Tibial nerve (tissue), 4 donors: ENCODE data around the gene EML6. TPM values are rescaled to one million over a fixed set of nuclear protein-coding genes. Genes with fewer than 3 reads are reported as not detected.

Experiments used
- DNase-seq, 2 donors: peaks; one replicate each; pipeline ENCODE4 v3.0.0-alpha.2; 2019; ENCODE audit warnings: low spot score in 2 of 2
- H3K27ac ChIP-seq, 4 donors: fragments of 200-600 bp; sonication (generic) in 3 of 4; one replicate each; pipeline ENCODE4 v1.5.1; 2017 to 2019; ENCODE audit warnings: mild to moderate bottlenecking in 1 of 4
- H3K27me3 ChIP-seq, 2 donors: fragments of 200-600 bp; sonication (generic) in 1 of 2; one replicate each; pipeline versions ENCODE4 v1.5.1 to v1.6.0; 2017 to 2019
- H3K36me3 ChIP-seq, 3 donors: fragments of 200-600 bp; sonication (generic); one replicate each; pipeline ENCODE4 v1.5.1; 2018 to 2019
- H3K4me1 ChIP-seq, 4 donors: fragments of 200-600 bp; sonication (generic) in 3 of 4; one replicate each; pipeline ENCODE4 v1.5.1; 2017 to 2019
- H3K4me3 ChIP-seq, 4 donors: fragments of 200-600 bp; sonication (generic) in 3 of 4; one replicate each; pipeline ENCODE4 v1.5.1; 2017 to 2019; ENCODE audit warnings: mild to moderate bottlenecking in 1 of 4, moderate library complexity in 1 of 4
- H3K9me3 ChIP-seq, 4 donors: fragments of 200-600 bp; sonication (generic) in 3 of 4; one replicate each; pipeline ENCODE4 v1.5.1; 2017 to 2019
- EP300 ChIP-seq, 2 donors: sonication (generic); formaldehyde crosslinking; IDR thresholded peaks; one replicate each; pipeline ENCODE4 v1.6.1; 2017; ENCODE audit warnings: antibody characterized with exemption in 2 of 2, mild to moderate bottlenecking in 1 of 2
- POLR2A ChIP-seq, 2 donors: fragments of 450-650 bp; IDR thresholded peaks; one replicate each; pipeline ENCODE4 v1.6.1; 2017; ENCODE audit warnings: antibody characterized with exemption in 2 of 2, mild to moderate bottlenecking in 2 of 2, moderate library complexity in 2 of 2
- WGBS, 2 donors: methylation state at CpG; one replicate each; pipeline ENCODE4 v1.1.5; 2018; 5-methylcytosine and 5-hydroxymethylcytosine counted together
- total RNA-seq, 4 donors: library from RNA; depleted of rRNA; stranded (reverse); fragments of >200 nt; gene quantifications; one replicate each; pipeline ENCODE4 v1.1.0, GENCODE V29; 2016
- TF ChIP-seq, protein P1 (sequence below), 5 experiments: fragments of 200-600 bp in 3 of 5; fragments of 450-650 bp in 2 of 5; sonication (generic) in 3 of 5; IDR thresholded peaks; one replicate each; pipeline ENCODE4 v1.5.1; 2016 to 2019; ENCODE audit warnings: antibody characterized with exemption in 5 of 5, mild to moderate bottlenecking in 3 of 5, moderate library complexity in 2 of 5

EML6 gene
- total RNA-seq, 4 donors from 2014 or later, result 0.60 to 18.0 (median 0.93) TPM

DNA sequence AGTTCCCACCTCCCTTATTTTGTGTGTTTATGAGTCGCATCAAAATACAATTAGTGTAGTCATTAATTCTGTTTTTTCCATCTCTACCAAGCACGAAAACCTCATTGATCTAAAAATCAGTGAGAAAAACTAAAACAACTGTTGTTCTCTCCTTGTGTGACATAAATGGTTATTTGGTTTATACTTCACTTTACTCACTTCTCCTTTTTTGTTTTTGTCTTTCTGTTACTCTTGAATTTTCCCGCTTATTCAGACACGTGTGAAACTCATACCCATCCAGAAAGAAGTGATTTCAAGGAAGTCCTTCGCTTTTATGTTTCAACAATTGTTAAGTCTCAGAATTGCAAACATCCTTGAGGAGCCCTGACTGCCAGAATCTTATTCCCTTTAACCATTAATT is 121.6 kb downstream of the EML6 start:
- TF ChIP-seq, protein P1, sequence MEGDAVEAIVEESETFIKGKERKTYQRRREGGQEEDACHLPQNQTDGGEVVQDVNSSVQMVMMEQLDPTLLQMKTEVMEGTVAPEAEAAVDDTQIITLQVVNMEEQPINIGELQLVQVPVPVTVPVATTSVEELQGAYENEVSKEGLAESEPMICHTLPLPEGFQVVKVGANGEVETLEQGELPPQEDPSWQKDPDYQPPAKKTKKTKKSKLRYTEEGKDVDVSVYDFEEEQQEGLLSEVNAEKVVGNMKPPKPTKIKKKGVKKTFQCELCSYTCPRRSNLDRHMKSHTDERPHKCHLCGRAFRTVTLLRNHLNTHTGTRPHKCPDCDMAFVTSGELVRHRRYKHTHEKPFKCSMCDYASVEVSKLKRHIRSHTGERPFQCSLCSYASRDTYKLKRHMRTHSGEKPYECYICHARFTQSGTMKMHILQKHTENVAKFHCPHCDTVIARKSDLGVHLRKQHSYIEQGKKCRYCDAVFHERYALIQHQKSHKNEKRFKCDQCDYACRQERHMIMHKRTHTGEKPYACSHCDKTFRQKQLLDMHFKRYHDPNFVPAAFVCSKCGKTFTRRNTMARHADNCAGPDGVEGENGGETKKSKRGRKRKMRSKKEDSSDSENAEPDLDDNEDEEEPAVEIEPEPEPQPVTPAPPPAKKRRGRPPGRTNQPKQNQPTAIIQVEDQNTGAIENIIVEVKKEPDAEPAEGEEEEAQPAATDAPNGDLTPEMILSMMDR (IDR thresholded peaks at IDR 0.05), result no peak
- TF ChIP-seq POLR2A (IDR thresholded peaks at IDR 0.05) (no peak), EP300 (IDR thresholded peaks at IDR 0.05) (no peak)
- WGBS, 2 donors, result 69 to 87% methylated on average over 5 of the region's 5 CpGs
- Histone ChIP-seq H3K27me3 (no peaks in the 10 kb centered on the region), H3K4me3 (no peak overlapping the region), H3K9me3 (no peaks in the 10 kb centered on the region), H3K27ac (no peak overlapping the region), H3K36me3 (no peaks in the 10 kb centered on the region), H3K4me1 (no peaks in the 10 kb centered on the region)
- no peak for DNase-seq

DNA sequence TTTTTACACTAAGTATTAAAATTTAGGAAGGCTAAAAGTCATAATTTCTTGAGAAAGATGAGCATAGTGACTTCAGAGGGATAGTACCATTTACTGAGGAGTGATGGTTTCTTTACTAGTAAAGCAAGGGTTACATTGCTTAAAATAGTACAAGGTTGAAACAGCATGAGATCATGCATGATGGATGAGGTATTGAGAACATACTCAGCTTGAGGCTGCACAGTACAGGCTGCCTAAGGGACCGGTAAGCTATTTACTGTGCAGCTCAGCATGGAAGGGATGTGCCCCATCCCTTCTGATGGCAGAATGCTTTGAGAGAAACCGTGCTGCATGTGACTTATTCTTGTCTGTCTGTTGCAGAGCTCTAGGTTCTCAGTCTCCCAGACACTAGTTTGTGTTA is 122.1 kb downstream of the EML6 start:
- WGBS, 2 donors, result 55 to 66% methylated on average over 2 of the region's 2 CpGs
- Histone ChIP-seq H3K27ac (no peak overlapping the region), H3K9me3 (no peaks in the 10 kb centered on the region), H3K4me3 (no peak overlapping the region), H3K36me3 (no peaks in the 10 kb centered on the region), H3K27me3 (no peaks in the 10 kb centered on the region), H3K4me1 (no peaks in the 10 kb centered on the region)
- no peak for DNase-seq
- TF ChIP-seq EP300 (IDR thresholded peaks at IDR 0.05), result no peak
- no peak for TF ChIP-seq POLR2A (IDR thresholded peaks at IDR 0.05)
- TF ChIP-seq, protein P1 (IDR thresholded peaks at IDR 0.05), result no peak

DNA sequence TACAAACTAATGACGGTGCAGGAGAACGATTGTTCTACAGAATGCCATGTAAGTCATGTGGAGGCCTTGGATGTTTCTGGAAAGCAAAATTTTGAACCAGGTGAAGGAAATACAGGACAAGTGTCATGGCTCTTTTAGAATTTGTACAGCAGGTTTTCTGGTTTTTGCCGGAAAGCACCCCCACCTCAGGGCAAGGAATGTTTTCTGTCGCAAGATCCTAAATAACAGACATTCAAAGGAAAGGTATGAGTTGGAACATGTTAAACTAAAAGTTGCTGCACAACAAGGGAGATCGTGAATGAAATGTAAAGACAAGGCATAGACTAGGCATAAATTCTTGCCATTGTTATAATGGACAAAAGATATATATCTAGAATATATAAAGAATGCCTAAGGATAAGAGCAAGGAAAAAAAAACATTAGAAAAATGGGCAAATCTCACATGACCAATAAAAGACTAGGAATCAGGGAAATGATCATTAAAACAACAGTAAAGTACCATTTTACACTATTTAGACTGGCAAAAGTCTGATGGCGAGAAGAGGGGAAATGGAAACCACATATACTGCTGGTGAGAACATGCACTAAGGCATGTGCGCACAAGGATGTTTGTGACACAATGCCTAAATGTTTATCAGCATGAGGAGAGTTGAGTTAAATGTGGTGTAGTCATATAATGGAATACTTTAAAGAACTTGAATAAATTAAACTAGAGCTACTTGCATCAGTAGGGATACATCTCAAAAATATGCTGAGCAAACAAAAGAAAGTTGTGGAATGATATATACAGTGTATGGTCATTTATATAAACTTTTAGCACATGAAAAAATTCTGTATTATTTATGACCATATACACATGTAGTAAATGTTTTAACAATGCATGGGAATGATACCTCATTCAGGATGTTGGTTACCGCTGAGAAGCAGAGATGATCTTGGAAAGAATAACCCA is 127.0 kb downstream of the EML6 start:
- Histone ChIP-seq H3K4me3 (no peak overlapping the region), H3K4me1 (no peaks in the 10 kb centered on the region), H3K27me3 (no peaks in the 10 kb centered on the region), H3K9me3 (no peaks in the 10 kb centered on the region), H3K27ac (no peak overlapping the region), H3K36me3 (no peaks in the 10 kb centered on the region)
- TF ChIP-seq EP300 (IDR thresholded peaks at IDR 0.05) (no peak), POLR2A (IDR thresholded peaks at IDR 0.05) (no peak)
- TF ChIP-seq, protein P1 (IDR thresholded peaks at IDR 0.05), result no peak
- WGBS, 2 donors, result 94 to 95% methylated on average over 8 of the region's 8 CpGs
- no peak for DNase-seq

DNA sequence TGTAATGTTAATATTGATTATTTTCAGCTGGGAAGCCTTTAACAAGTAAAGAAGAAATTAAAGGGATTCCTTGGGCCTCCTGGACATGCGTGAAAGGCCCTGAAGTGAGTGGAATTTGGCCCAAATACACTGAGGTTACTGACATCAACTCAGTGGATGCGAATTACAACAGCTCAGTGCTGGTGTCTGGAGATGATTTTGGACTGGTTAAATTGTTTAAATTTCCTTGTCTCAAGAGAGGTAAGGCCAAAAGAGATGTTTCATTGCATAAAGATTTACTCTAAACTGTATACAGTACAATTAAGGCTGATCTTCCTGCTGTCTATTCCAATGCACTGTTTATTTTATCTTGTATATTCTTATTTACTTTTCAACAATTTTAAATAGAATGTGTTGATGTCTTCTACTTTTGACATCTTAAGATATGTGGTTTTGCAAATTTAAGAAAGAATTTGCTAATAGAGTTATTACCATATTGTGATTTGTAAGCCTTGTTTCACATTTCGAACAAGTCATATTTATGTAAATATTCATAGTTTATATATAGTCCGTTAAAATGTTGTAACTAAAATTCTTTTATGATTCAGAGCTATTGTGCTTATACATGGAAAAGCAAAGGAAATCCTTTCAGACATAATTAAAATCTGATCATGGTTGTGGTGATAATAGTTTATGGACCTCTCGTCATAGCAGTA is 130.3 kb downstream of the EML6 start:
- H3K27me3 ChIP-seq, result no peaks in the 10 kb centered on the region
- WGBS, 2 donors, result 83 to 87% methylated on average over 5 of the region's 5 CpGs
- no peak overlapping the region for H3K4me3 ChIP-seq
- TF ChIP-seq, protein P1 (IDR thresholded peaks at IDR 0.05), result no peak
- TF ChIP-seq EP300 (IDR thresholded peaks at IDR 0.05) (no peak), POLR2A (IDR thresholded peaks at IDR 0.05) (no peak)
- H3K27ac ChIP-seq, result no peak overlapping the region
- H3K4me1 ChIP-seq, result no peaks in the 10 kb centered on the region
- H3K9me3 ChIP-seq, result no peaks in the 10 kb centered on the region
- H3K36me3 ChIP-seq, result no peaks in the 10 kb centered on the region
- no peak for DNase-seq

DNA sequence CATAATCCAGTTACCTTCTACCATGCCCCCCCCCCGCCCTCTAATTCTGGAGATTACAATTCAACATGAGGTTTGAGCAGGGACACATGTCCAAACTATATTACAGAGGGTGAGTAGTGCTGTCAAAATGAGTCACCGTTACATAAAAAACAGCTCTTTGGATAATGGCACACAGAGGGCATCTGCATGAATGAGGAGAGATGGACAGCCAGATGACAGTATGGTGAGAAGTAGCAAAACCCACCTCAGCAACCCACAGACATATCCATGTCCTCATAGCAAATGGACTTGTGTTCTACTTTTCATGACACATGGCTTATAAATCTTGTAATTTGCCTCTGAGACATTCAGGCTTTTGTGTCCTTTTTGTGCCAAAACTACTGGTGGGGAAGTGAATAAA is 132.0 kb downstream of the EML6 start:
- TF ChIP-seq POLR2A (IDR thresholded peaks at IDR 0.05), result no peak
- TF ChIP-seq EP300 (IDR thresholded peaks at IDR 0.05), result no peak
- TF ChIP-seq, protein P1 (IDR thresholded peaks at IDR 0.05), result no peak

More for the DNA sequence above, 132.0 kb downstream of the EML6 start:
- H3K36me3 ChIP-seq, result no peaks in the 10 kb centered on the region
- no peaks in the 10 kb centered on the region for H3K9me3 ChIP-seq
- 91 to 94% methylated on average over 2 of the region's 2 CpGs for WGBS, 2 donors
- H3K4me1 ChIP-seq, result no peaks in the 10 kb centered on the region
- no peak overlapping the region for H3K27ac ChIP-seq
- no peak for DNase-seq
- no peak overlapping the region for H3K4me3 ChIP-seq
- no peaks in the 10 kb centered on the region for H3K27me3 ChIP-seq
